NCI-H1694 treated with DMSO at 0.1 percent for 48 hours (cell line): ENCODE data around the gene PAPOLA.
A peak's percentile ranks its signal among the peaks of the same experiment; 100 is the strongest.

ENCODE experiments used
- DNase-seq: peaks from one replicate; lab custom pipeline; 2025; lab: John Stamatoyannopoulos, UW

The PAPOLA gene

GRCh38 chr14:96565811-96566210, 63.6 kb downstream of the PAPOLA start:
- DNase-seq, result no peak

- DNase-seq, result peak; percentile 91
Measured at GRCh38 chr14:96567289-96567899, 65.2 kb downstream of the PAPOLA start.

GRCh38 chr14:96568621-96569020, 66.4 kb downstream of the PAPOLA start:
- no peak for DNase-seq

GRCh38 chr14:96571311-96571710, 69.1 kb downstream of the PAPOLA start:
- no peak for DNase-seq

- DNase-seq, result no peak
Measured at GRCh38 chr14:96573473-96574100, 71.4 kb downstream of the PAPOLA start.

- DNase-seq, result no peak
Measured at GRCh38 chr14:96574171-96574632, 72.0 kb downstream of the PAPOLA start.

- DNase-seq, result peak; percentile 57
Measured at GRCh38 chr14:96574633-96575632, 72.8 kb downstream of the PAPOLA start.

GRCh38 chr14:96576359-96576758, 74.2 kb downstream of the PAPOLA start:
- DNase-seq, result no peak

GRCh38 chr14:96576937-96577336, 74.8 kb downstream of the PAPOLA start:
- DNase-seq, result no peak

GRCh38 chr14:96578619-96579018, 76.4 kb downstream of the PAPOLA start:
- no peak for DNase-seq

GRCh38 chr14:96579358-96579757, 77.2 kb downstream of the PAPOLA start:
- DNase-seq, result no peak

GRCh38 chr14:96579855-96580254, 77.7 kb downstream of the PAPOLA start:
- DNase-seq, result no peak

- no peak for DNase-seq
Measured at GRCh38 chr14:96580566-96580965, 78.4 kb downstream of the PAPOLA start.

GRCh38 chr14:96581026-96581425, 78.8 kb downstream of the PAPOLA start:
- no peak for DNase-seq

GRCh38 chr14:96581902-96582301, 79.7 kb downstream of the PAPOLA start:
- DNase-seq, result no peak

- no peak for DNase-seq
Measured at GRCh38 chr14:96582411-96582961, 80.3 kb downstream of the PAPOLA start.

- DNase-seq, result no peak
Measured at GRCh38 chr14:96582995-96583394, 80.8 kb downstream of the PAPOLA start.

GRCh38 chr14:96583569-96584041, 81.4 kb downstream of the PAPOLA start:
- no peak for DNase-seq

- DNase-seq, result peak; percentile 77
Measured at GRCh38 chr14:96584199-96584906, 82.2 kb downstream of the PAPOLA start.

GRCh38 chr14:96584907-96585671, 82.9 kb downstream of the PAPOLA start:
- no peak for DNase-seq

GRCh38 chr14:96585672-96586013, 83.5 kb downstream of the PAPOLA start:
- DNase-seq, result no peak
